GM12892 (cell line): Measurements from ENCODE around the gene GLT1D1.

ENCODE experiments used
- POLR2A ChIP-seq: IDR thresholded peaks from 2 replicates; pipeline ENCODE4 v1.6.1; 2011; ENCODE audit warnings: low read depth, low read length, control low read depth
- TAF1 ChIP-seq: IDR thresholded peaks from 2 replicates; pipeline ENCODE4 v1.6.1; 2011; ENCODE audit warnings: low read depth, mild to moderate bottlenecking, control low read depth, low read length, borderline replicate concordance

GRCh38 chr12:128961308-128961902 is 108.1 kb downstream of the GLT1D1 start:
- TF ChIP-seq POLR2A (no peak), TAF1 (no peak)
